H54 (cell line): ENCODE measurements around the gene SPATA31C2.
A peak's percentile ranks its signal among the peaks of the same experiment; 100 is the strongest.
"Not testable (repeated sequence)": the region's sequence is repeated elsewhere in the genome, so short reads cannot be mapped to it uniquely, and the experiment has no call there.

Experiments used
- DNase-seq: peaks from one replicate; pipeline ENCODE4 v3.0.0; 2011; ENCODE audit warnings: low spot score, mixed read lengths; ENCODE audit not compliant: insufficient read length
- FAIRE-seq: peaks from 3 replicates; lab custom pipeline; 2011; peaks lifted over from hg19 to GRCh38; lab: Jason Lieb, UNC
- POLR2A ChIP-seq: IDR thresholded peaks from 2 replicates; pipeline ENCODE4 v1.6.1; 2011; ENCODE audit warnings: low read depth, mild to moderate bottlenecking, low read length

SPATA31C2 gene

GRCh38 chr9:88166660-88167059 is 28.4 kb upstream of the SPATA31C2 start:
- FAIRE-seq = no peak
- no peak for TF ChIP-seq POLR2A

GRCh38 chr9:88164850-88165249 is 26.6 kb upstream of the SPATA31C2 start:
- FAIRE-seq (no peak), DNase-seq (no peak)
- no peak for TF ChIP-seq POLR2A

More at GRCh38 chr9:88166660-88167059, 28.4 kb upstream of the SPATA31C2 start:
- no peak for DNase-seq

GRCh38 chr9:88161144-88161543 is 22.9 kb upstream of the SPATA31C2 start:
- TF ChIP-seq POLR2A = no peak
- FAIRE-seq (no peak), DNase-seq (no peak)

- no peak for FAIRE-seq
- no peak for TF ChIP-seq POLR2A
- no peak for DNase-seq
Observed at GRCh38 chr9:88143957-88144625, 5.8 kb upstream of the SPATA31C2 start.

GRCh38 chr9:88143179-88143578 is 4.9 kb upstream of the SPATA31C2 start:
- FAIRE-seq (peak; percentile 67), DNase-seq (no peak)
- no peak for TF ChIP-seq POLR2A

- FAIRE-seq, DNase-seq: not testable (repeated sequence)
Observed at GRCh38 chr9:88133552-88133951, 4.7 kb downstream of the SPATA31C2 start.

- FAIRE-seq, DNase-seq: not testable (repeated sequence)
Observed at GRCh38 chr9:88129556-88129955, 8.7 kb downstream of the SPATA31C2 start.

GRCh38 chr9:88127700-88128300 is 10.5 kb downstream of the SPATA31C2 start:
- not testable (repeated sequence) for DNase-seq, FAIRE-seq

- peak; percentile 69 for FAIRE-seq
Observed at GRCh38 chr9:88123413-88123812, 14.9 kb downstream of the SPATA31C2 start.

GRCh38 chr9:88118121-88118520 is 20.2 kb downstream of the SPATA31C2 start:
- not testable (repeated sequence) for FAIRE-seq, DNase-seq

More at GRCh38 chr9:88123413-88123812, 14.9 kb downstream of the SPATA31C2 start:
- not testable (repeated sequence) for DNase-seq

- FAIRE-seq = not testable (repeated sequence)
Observed at GRCh38 chr9:88114968-88115612, 23.2 kb downstream of the SPATA31C2 start.

GRCh38 chr9:88114283-88114967 is 23.9 kb downstream of the SPATA31C2 start:
- not testable (repeated sequence) for FAIRE-seq

More at GRCh38 chr9:88114968-88115612, 23.2 kb downstream of the SPATA31C2 start:
- DNase-seq = not testable (repeated sequence)

GRCh38 chr9:88113156-88114130 is 24.8 kb downstream of the SPATA31C2 start:
- not testable (repeated sequence) for DNase-seq, FAIRE-seq

More at GRCh38 chr9:88114283-88114967, 23.9 kb downstream of the SPATA31C2 start:
- not testable (repeated sequence) for DNase-seq

GRCh38 chr9:88110026-88110425 is 28.2 kb downstream of the SPATA31C2 start:
- TF ChIP-seq POLR2A = no peak
- DNase-seq (no peak), FAIRE-seq (no peak)
